Mesenchymal stem cell (in vitro differentiated cells and primary cell): ENCODE measurements around the gene CLDND2.

Experiments used
- DNase-seq: peaks from one replicate; pipeline ENCODE4 v3.0.0-alpha.2; 2013
- H2AFZ ChIP-seq: one replicate; pipeline ENCODE4 v1.6.1; 2013; ENCODE audit warnings: low read depth, mild to moderate bottlenecking, control low read depth, inconsistent platforms, low read length, moderate library complexity
- H2AK5ac ChIP-seq: 2 replicates; pipeline ENCODE4 v1.6.1; 2013; ENCODE audit warnings: low read length, moderate library complexity, mild to moderate bottlenecking, inconsistent platforms; ENCODE audit not compliant: severe bottlenecking
- H2BK120ac ChIP-seq: one replicate; pipeline ENCODE4 v1.6.1; 2013; ENCODE audit warnings: low read depth, mild to moderate bottlenecking, inconsistent platforms, low read length, moderate library complexity
- H2BK12ac ChIP-seq, 2 experiments: one replicate each; pipeline ENCODE4 v1.6.1; 2013; ENCODE audit warnings: inconsistent platforms in 2 of 2, low read length in 2 of 2, mild to moderate bottlenecking in 2 of 2, moderate library complexity in 2 of 2, control low read depth in 1 of 2
- H2BK15ac ChIP-seq: one replicate; pipeline ENCODE4 v1.6.1; 2013; ENCODE audit warnings: mild to moderate bottlenecking, low read depth, inconsistent platforms; ENCODE audit not compliant: poor library complexity, severe bottlenecking
- H2BK5ac ChIP-seq: 2 replicates; pipeline ENCODE4 v1.6.1; 2013; ENCODE audit warnings: low read depth, mild to moderate bottlenecking, low read length, control low read depth, inconsistent platforms; ENCODE audit not compliant: poor library complexity, severe bottlenecking
- H3K14ac ChIP-seq, 2 experiments: one replicate each; pipeline ENCODE4 v1.6.1; 2013; ENCODE audit warnings: inconsistent platforms in 2 of 2, low read length in 2 of 2, control low read depth in 1 of 2, mild to moderate bottlenecking in 1 of 2, moderate library complexity in 1 of 2
- H3K18ac ChIP-seq, 2 experiments: one replicate each; pipeline ENCODE4 v1.6.1; 2013; ENCODE audit warnings: inconsistent platforms in 2 of 2, low read length in 2 of 2, control low read depth in 1 of 2, low read depth in 1 of 2, mild to moderate bottlenecking in 1 of 2
- H3K23ac ChIP-seq, 2 experiments: one replicate each; pipeline ENCODE4 v1.6.1; 2013; ENCODE audit warnings: inconsistent platforms in 2 of 2, low read length in 2 of 2, mild to moderate bottlenecking in 2 of 2, moderate library complexity in 2 of 2, control low read depth in 1 of 2
- H3K27ac ChIP-seq: 2 replicates; pipeline ENCODE4 v1.5.1; 2013; ENCODE audit warnings: mild to moderate bottlenecking, moderate library complexity, low read length, control low read depth, inconsistent platforms; ENCODE audit not compliant: poor library complexity, severe bottlenecking
- H3K27me3 ChIP-seq, 2 experiments: 2 replicates each; pipeline versions ENCODE4 v1.6.1 to v1.7.0; 2013; ENCODE audit warnings: low read length in 2 of 2, mild to moderate bottlenecking in 2 of 2, moderate library complexity in 2 of 2, control low read depth in 1 of 2, inconsistent platforms in 1 of 2; ENCODE audit not compliant: control insufficient read depth in 1 of 2, insufficient read depth in 1 of 2
- H3K36me3 ChIP-seq, 2 experiments: 2 replicates each; pipeline versions ENCODE4 v1.6.1 to v1.7.0; 2013; ENCODE audit warnings: low read length in 2 of 2, control low read depth in 1 of 2, inconsistent platforms in 1 of 2, low read depth in 1 of 2, mild to moderate bottlenecking in 1 of 2; ENCODE audit not compliant: insufficient read depth in 2 of 2, control insufficient read depth in 1 of 2
- H3K4ac ChIP-seq, 2 experiments: one replicate each; pipeline ENCODE4 v1.6.1; 2013; ENCODE audit warnings: inconsistent platforms in 2 of 2, low read length in 2 of 2, mild to moderate bottlenecking in 2 of 2, moderate library complexity in 2 of 2, control low read depth in 1 of 2, low read depth in 1 of 2
- H3K4me1 ChIP-seq: 2 replicates; pipeline ENCODE4 v1.6.1; 2013; ENCODE audit warnings: low read depth, low read length, control low read depth; ENCODE audit not compliant: control insufficient read depth, insufficient read depth
- H3K4me2 ChIP-seq: 2 replicates; pipeline ENCODE4 v1.6.1; 2013; ENCODE audit warnings: low read length, mild to moderate bottlenecking, inconsistent platforms; ENCODE audit not compliant: poor library complexity, severe bottlenecking
- H3K4me3 ChIP-seq, 2 experiments: 2 replicates each; pipeline versions ENCODE4 v1.5.1 to v1.7.0; 2013; ENCODE audit warnings: low read length in 2 of 2, mild to moderate bottlenecking in 2 of 2, control low read depth in 1 of 2, low read depth in 1 of 2; ENCODE audit not compliant: insufficient read depth in 1 of 2
- H3K79me1 ChIP-seq: replicated peaks from 2 replicates; pipeline ENCODE4 v1.6.1; 2013; ENCODE audit warnings: mild to moderate bottlenecking, control low read depth, low read length, inconsistent platforms; ENCODE audit not compliant: poor library complexity, severe bottlenecking
- H3K9ac ChIP-seq: 2 replicates; pipeline ENCODE4 v1.7.0; 2013; ENCODE audit warnings: mild to moderate bottlenecking, low read length, moderate library complexity
- H3K9me3 ChIP-seq: 2 replicates; pipeline ENCODE4 v1.7.0; 2013; ENCODE audit warnings: mild to moderate bottlenecking, low read length; ENCODE audit not compliant: control insufficient read depth
- H4K8ac ChIP-seq: one replicate; pipeline ENCODE4 v1.6.1; 2013; ENCODE audit warnings: inconsistent platforms, mild to moderate bottlenecking, low read length, moderate library complexity
- H4K91ac ChIP-seq: one replicate; pipeline ENCODE4 v1.6.1; 2013; ENCODE audit warnings: mild to moderate bottlenecking, low read length, inconsistent platforms
- WGBS: methylation state at CpG from one replicate; pipeline ENCODE4 v1.1.7; 2013; ENCODE audit warnings: mixed read lengths; 5-methylcytosine and 5-hydroxymethylcytosine counted together

Gene CLDND2

DNA sequence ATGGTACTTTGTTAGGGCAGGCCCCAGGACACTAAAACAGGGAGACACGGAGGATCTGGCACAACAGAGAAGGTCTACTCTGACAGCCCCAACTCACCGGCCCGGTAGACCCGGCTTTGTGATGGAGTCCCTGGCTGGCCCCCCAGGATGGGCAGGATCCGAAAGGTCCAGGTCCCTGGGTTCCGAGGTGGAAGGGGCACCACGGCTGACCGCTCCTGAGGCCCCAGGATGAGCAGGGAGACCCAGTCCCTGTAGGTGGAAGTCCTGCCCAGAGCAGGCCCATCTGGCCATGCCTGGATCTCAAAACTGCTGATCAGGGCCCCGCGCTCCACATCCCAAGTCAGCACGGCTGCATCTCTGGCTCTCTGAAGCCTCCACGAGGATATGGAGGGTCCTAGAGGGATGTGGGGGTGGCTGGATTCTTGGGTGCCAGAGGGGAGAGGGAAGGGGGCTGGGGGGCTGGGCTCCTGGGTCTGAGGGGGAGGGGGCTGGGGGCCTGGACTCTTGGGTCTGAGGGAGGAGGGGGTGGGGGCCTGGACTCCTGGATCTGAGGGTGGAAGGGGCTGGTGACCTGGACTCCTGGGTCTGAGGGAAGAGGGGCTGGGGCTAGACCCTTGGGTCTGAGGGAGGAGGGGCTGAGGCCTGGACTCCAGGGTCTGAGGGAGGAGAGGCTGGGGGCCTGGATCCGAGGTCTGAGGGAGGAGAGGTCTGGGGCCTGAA, 31.5 kb downstream of the CLDND2 start:
- H3K9me3 ChIP-seq, result no peaks in the 10 kb centered on the region
- no peak overlapping the region for H3K4me2 ChIP-seq
- no peak overlapping the region for H3K4me3 ChIP-seq
- H3K14ac ChIP-seq, result no peak overlapping the region
- H3K23ac ChIP-seq, result no peak overlapping the region
- no peak overlapping the region for H3K4ac ChIP-seq
- H3K27ac ChIP-seq, result no peak overlapping the region
- H3K36me3 ChIP-seq, result peaks cover 0 to 3% of the 10 kb centered on the region in 2 experiments
- no peak overlapping the region for H2BK12ac ChIP-seq
- no peak overlapping the region for H3K9ac ChIP-seq
- no peak overlapping the region for H2BK15ac ChIP-seq
- H2AK5ac ChIP-seq, result no peak overlapping the region
- H3K4me1 ChIP-seq, result peaks cover 16% of the 10 kb centered on the region
- H4K91ac ChIP-seq, result no peak overlapping the region
- WGBS, result 95% methylated on average over 13 of the region's 13 CpGs
- H2AFZ ChIP-seq, result no peak overlapping the region
- H3K27me3 ChIP-seq, result peaks cover 0 to 3% of the 10 kb centered on the region in 2 experiments
- DNase-seq, result no peak
- H3K18ac ChIP-seq, result no peak overlapping the region
- H2BK120ac ChIP-seq, result no peak overlapping the region
- H4K8ac ChIP-seq, result no peak overlapping the region
- no peak overlapping the region for H2BK5ac ChIP-seq
- H3K79me1 ChIP-seq, result no peaks in the 10 kb centered on the region

DNA sequence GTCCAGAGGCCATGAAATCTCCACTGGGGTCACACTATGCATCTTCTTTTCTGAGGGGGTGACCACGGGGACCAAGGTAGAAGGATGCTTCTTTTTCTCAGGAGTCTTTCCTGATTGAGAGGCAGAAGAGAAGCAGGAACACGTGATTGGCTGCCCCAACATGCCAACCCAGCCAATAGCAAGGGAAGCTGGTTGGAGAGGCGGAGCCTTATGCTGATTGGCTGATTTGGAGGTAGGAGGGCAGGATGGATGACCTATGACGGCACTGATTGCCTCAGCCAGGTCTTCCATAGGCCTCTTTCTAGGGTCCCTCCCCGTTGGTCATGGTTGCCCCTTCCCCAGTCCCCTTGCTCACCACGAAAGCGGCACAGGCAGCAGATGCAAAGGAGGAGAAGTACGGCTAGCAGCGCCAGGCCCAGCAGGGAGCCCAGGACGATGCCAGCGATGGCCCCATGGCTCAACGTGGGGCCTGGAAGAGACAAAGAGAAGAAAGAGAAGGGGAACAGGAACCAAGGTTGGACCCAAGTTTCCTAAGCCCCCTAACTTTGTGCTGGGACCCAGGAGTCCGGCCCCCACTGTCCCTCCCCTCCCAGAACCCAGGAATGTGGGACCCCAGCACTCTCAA, 34.9 kb downstream of the CLDND2 start:
- H3K27me3 ChIP-seq, result no peaks in the 10 kb centered on the region
- peaks cover 2% of the 10 kb centered on the region for H3K4me1 ChIP-seq
- no peak overlapping the region for H3K4ac ChIP-seq
- H2BK120ac ChIP-seq, result no peak overlapping the region
- H3K14ac ChIP-seq, result no peak overlapping the region
- H2BK12ac ChIP-seq, result no peak overlapping the region
- H2BK5ac ChIP-seq, result no peak overlapping the region
- no peaks in the 10 kb centered on the region for H3K79me1 ChIP-seq
- peaks cover 3 to 5% of the 10 kb centered on the region in 2 experiments for H3K36me3 ChIP-seq
- no peak overlapping the region for H2AK5ac ChIP-seq
- peaks cover 5% of the 10 kb centered on the region for H3K9me3 ChIP-seq
- H2AFZ ChIP-seq, result no peak overlapping the region
- H3K4me2 ChIP-seq, result no peak overlapping the region
- H3K4me3 ChIP-seq, result no peak overlapping the region
- H3K27ac ChIP-seq, result no peak overlapping the region
- no peak overlapping the region for H4K91ac ChIP-seq
- DNase-seq, result no peak
- no peak overlapping the region for H4K8ac ChIP-seq
- no peak overlapping the region for H3K9ac ChIP-seq
- H3K18ac ChIP-seq, result no peak overlapping the region
- no peak overlapping the region for H3K23ac ChIP-seq
- 81% methylated on average over 11 of the region's 13 CpGs for WGBS
- H2BK15ac ChIP-seq, result no peak overlapping the region

GRCh38 chr19:51331716-51332115, 37.1 kb downstream of the CLDND2 start:
- no peak for DNase-seq
- H3K9ac ChIP-seq, result no peak overlapping the region
- peaks cover 0 to 5% of the 10 kb centered on the region in 2 experiments for H3K36me3 ChIP-seq

GRCh38 chr19:51331193-51331592, 37.6 kb downstream of the CLDND2 start:
- no peak overlapping the region for H3K14ac ChIP-seq
- 56% methylated on average over 3 of the region's 3 CpGs for WGBS
- H3K4me3 ChIP-seq, result no peak overlapping the region
- H2BK120ac ChIP-seq, result no peak overlapping the region
- H4K91ac ChIP-seq, result no peak overlapping the region
- H3K23ac ChIP-seq, result no peak overlapping the region
- H3K27me3 ChIP-seq, result peaks cover 0 to 20% of the 10 kb centered on the region in 2 experiments
- DNase-seq, result no peak
- H3K4ac ChIP-seq, result no peak overlapping the region
- H3K27ac ChIP-seq, result no peak overlapping the region
- H2BK12ac ChIP-seq, result no peak overlapping the region
- no peak overlapping the region for H2BK5ac ChIP-seq
- no peaks in the 10 kb centered on the region for H3K79me1 ChIP-seq
- peaks cover 5% of the 10 kb centered on the region for H3K9me3 ChIP-seq
- H2AK5ac ChIP-seq, result no peak overlapping the region
- no peaks in the 10 kb centered on the region for H3K4me1 ChIP-seq
- H3K4me2 ChIP-seq, result no peak overlapping the region
- H4K8ac ChIP-seq, result no peak overlapping the region
- H3K36me3 ChIP-seq, result peaks cover 0 to 5% of the 10 kb centered on the region in 2 experiments
- no peak overlapping the region for H3K9ac ChIP-seq
- H2AFZ ChIP-seq, result no peak overlapping the region
- no peak overlapping the region for H3K18ac ChIP-seq
- H2BK15ac ChIP-seq, result no peak overlapping the region

More at GRCh38 chr19:51331716-51332115, 37.1 kb downstream of the CLDND2 start:
- Histone ChIP-seq H3K23ac (no peak overlapping the region), H3K4me2 (no peak overlapping the region), H3K4me3 (no peak overlapping the region), H3K4ac (no peak overlapping the region), H3K4me1 (no peaks in the 10 kb centered on the region), H2BK12ac (no peak overlapping the region), H2BK120ac (no peak overlapping the region), H3K14ac (no peak overlapping the region), H3K79me1 (no peaks in the 10 kb centered on the region), H2AK5ac (no peak overlapping the region), H2BK15ac (no peak overlapping the region), H3K27ac (no peak overlapping the region), H2BK5ac (no peak overlapping the region), H2AFZ (no peak overlapping the region), H4K91ac (no peak overlapping the region), H4K8ac (no peak overlapping the region), H3K9me3 (peaks cover 5% of the 10 kb centered on the region), H3K18ac (no peak overlapping the region), H3K27me3 (peaks cover 0 to 19% of the 10 kb centered on the region in 2 experiments)
- 91% methylated on average over 6 of the region's 6 CpGs for WGBS
